22Rv1 (cell line): ENCODE data around the gene GNG12.

Experiments
- CTCF ChIP-seq: fragments of 450-650 bp; IDR thresholded peaks from 2 replicates; pipeline ENCODE4 v1.5.1; 2017; ENCODE audit warnings: mild to moderate bottlenecking
- ZFX ChIP-seq: fragments of 450-650 bp; IDR thresholded peaks from 2 replicates; pipeline ENCODE4 v1.6.1; 2017; ENCODE audit warnings: antibody characterized with exemption, borderline replicate concordance

GRCh38 chr1:67711158-67711854, 122.0 kb downstream of the GNG12 start:
- TF ChIP-seq ZFX (no peak), CTCF (no peak)
